ENCODE data around the gene PRRT3.

PRRT3 gene

DNA sequence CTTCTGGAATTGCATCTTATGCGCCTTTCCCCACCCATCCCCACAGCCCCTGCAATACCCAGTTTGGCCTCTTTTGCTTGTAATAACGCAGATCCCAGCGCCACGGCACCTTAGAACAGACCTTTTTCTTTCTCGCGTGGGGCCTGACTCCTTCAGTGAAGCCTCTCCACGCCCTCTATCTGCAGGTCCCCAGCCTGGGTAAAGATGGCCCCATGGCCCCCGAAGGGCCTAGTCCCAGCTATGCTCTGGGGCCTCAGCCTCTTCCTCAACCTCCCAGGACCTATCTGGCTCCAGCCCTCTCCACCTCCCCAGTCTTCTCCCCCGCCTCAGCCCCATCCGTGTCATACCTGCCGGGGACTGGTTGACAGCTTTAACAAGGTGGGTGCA is 18.0 kb downstream of the PRRT3 start:
- Histone ChIP-seq H3K9me3 (ENCODE audit: control insufficient read depth, low read depth, low read length) (no peaks in the 10 kb centered on the region), H3K27ac (ENCODE audit: low read length) (no peak overlapping the region), H3K36me3 (ENCODE audit: control insufficient read depth, low read depth, low read length) (no peaks in the 10 kb centered on the region)

GRCh38 chr3:9933561-9934234 is 18.5 kb downstream of the PRRT3 start, which contains the start of gene CRELD1:
Gene CRELD1, plus strand, starts transcription at chr3:9933834. Its CDS starts 605 bp downstream, at chr3:9934439.
- no peaks in the 10 kb centered on the region for H3K36me3 ChIP-seq (ENCODE audit: control insufficient read depth, low read depth, low read length)
- H3K4me1 ChIP-seq (ENCODE audit: control insufficient read depth, low read depth, low read length): peaks cover 7% of the 10 kb centered on the region

More for the DNA sequence above, 18.0 kb downstream of the PRRT3 start:
- H3K4me3 ChIP-seq (ENCODE audit: low read length): peak overlapping the region; percentile 78
- peaks cover 6% of the 10 kb centered on the region for H3K27me3 ChIP-seq (ENCODE audit: control insufficient read depth, insufficient read depth, low read length)
- peaks cover 7% of the 10 kb centered on the region for H3K4me1 ChIP-seq (ENCODE audit: control insufficient read depth, low read depth, low read length)
- H3K9ac ChIP-seq (ENCODE audit: low read length): peak overlapping the region; percentile 45

DNA sequence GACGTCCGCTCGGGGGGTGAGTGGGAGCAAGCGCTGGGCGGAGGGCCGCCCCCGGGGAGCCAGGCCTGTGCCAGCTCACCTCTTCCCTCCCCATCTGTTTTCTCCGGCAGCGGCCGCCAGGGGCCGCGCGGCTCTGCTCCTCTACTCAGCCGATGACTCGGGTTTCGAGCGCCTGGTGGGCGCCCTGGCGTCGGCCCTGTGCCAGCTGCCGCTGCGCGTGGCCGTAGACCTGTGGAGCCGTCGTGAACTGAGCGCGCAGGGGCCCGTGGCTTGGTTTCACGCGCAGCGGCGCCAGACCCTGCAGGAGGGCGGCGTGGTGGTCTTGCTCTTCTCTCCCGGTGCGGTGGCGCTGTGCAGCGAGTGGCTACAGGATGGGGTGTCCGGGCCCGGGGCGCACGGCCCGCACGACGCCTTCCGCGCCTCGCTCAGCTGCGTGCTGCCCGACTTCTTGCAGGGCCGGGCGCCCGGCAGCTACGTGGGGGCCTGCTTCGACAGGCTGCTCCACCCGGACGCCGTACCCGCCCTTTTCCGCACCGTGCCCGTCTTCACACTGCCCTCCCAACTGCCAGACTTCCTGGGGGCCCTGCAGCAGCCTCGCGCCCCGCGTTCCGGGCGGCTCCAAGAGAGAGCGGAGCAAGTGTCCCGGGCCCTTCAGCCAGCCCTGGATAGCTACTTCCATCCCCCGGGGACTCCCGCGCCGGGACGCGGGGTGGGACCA is 19.2 kb downstream of the PRRT3 start:
- Histone ChIP-seq H3K9me3 (ENCODE audit: control insufficient read depth, low read depth, low read length) (no peaks in the 10 kb centered on the region), H3K27me3 (ENCODE audit: control insufficient read depth, insufficient read depth, low read length) (peaks cover 6% of the 10 kb centered on the region), H3K9ac (ENCODE audit: low read length) (peak overlapping the region; percentile 22), H3K4me1 (ENCODE audit: control insufficient read depth, low read depth, low read length) (peaks cover 7% of the 10 kb centered on the region), H3K4me3 (ENCODE audit: low read length) (peak overlapping the region; percentile 78), H3K27ac (ENCODE audit: low read length) (no peak overlapping the region), H3K36me3 (ENCODE audit: control insufficient read depth, low read depth, low read length) (no peaks in the 10 kb centered on the region)

More at GRCh38 chr3:9933561-9934234, 18.5 kb downstream of the PRRT3 start, which contains the start of gene CRELD1:
- H3K9me3 ChIP-seq (ENCODE audit: control insufficient read depth, low read depth, low read length): no peaks in the 10 kb centered on the region
- peak within 1 kb of the TSS; percentile 45 for H3K9ac ChIP-seq (ENCODE audit: low read length)
- H3K27me3 ChIP-seq (ENCODE audit: control insufficient read depth, insufficient read depth, low read length): peaks cover 6% of the 10 kb centered on the region
- H3K27ac ChIP-seq (ENCODE audit: low read length): no peak within 1 kb of the TSS
- H3K4me3 ChIP-seq (ENCODE audit: low read length): peak within 1 kb of the TSS; percentile 78

GRCh38 chr3:9932535-9932842 is 19.7 kb downstream of the PRRT3 start:
- Histone ChIP-seq H3K27me3 (ENCODE audit: control insufficient read depth, insufficient read depth, low read length) (peaks cover 6% of the 10 kb centered on the region), H3K9me3 (ENCODE audit: control insufficient read depth, low read depth, low read length) (no peaks in the 10 kb centered on the region), H3K27ac (ENCODE audit: low read length) (no peak overlapping the region), H3K36me3 (ENCODE audit: control insufficient read depth, low read depth, low read length) (no peaks in the 10 kb centered on the region), H3K9ac (ENCODE audit: low read length) (peak overlapping the region; percentile 22), H3K4me3 (ENCODE audit: low read length) (peak overlapping the region; percentile 78), H3K4me1 (ENCODE audit: control insufficient read depth, low read depth, low read length) (peaks cover 7% of the 10 kb centered on the region)

GRCh38 chr3:9930804-9931418 is 21.3 kb downstream of the PRRT3 start:
- Histone ChIP-seq H3K27ac (ENCODE audit: low read length) (no peak overlapping the region), H3K4me3 (ENCODE audit: low read length) (no peak overlapping the region), H3K27me3 (ENCODE audit: control insufficient read depth, insufficient read depth, low read length) (peaks cover 6% of the 10 kb centered on the region), H3K9ac (ENCODE audit: low read length) (no peak overlapping the region), H3K36me3 (ENCODE audit: control insufficient read depth, low read depth, low read length) (no peaks in the 10 kb centered on the region), H3K4me1 (ENCODE audit: control insufficient read depth, low read depth, low read length) (peaks cover 7% of the 10 kb centered on the region), H3K9me3 (ENCODE audit: control insufficient read depth, low read depth, low read length) (no peaks in the 10 kb centered on the region)

DNA sequence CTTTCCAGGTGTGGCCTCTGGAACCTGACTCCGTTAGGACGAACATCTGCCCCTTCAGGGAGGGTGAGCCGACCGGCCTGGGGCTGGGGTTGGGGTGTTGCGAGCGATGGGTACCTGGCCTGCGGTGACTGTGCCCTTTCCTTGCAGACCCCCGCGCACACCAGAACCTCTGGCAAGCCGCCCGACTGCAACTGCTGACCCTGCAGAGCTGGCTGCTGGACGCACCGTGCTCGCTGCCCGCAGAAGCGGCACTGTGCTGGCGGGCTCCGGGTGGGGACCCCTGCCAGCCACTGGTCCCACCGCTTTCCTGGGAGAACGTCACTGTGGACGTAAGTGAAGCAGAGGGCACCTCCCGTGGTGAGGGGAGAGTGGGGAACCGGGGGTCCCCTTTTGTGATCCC is 24.1 kb downstream of the PRRT3 start:
- no peak overlapping the region for H3K9ac ChIP-seq (ENCODE audit: low read length)
- H3K36me3 ChIP-seq (ENCODE audit: control insufficient read depth, low read depth, low read length): no peaks in the 10 kb centered on the region
- H3K4me3 ChIP-seq (ENCODE audit: low read length): no peak overlapping the region
- peaks cover 6% of the 10 kb centered on the region for H3K27me3 ChIP-seq (ENCODE audit: control insufficient read depth, insufficient read depth, low read length)
- H3K9me3 ChIP-seq (ENCODE audit: control insufficient read depth, low read depth, low read length): no peaks in the 10 kb centered on the region
- H3K4me1 ChIP-seq (ENCODE audit: control insufficient read depth, low read depth, low read length): no peaks in the 10 kb centered on the region
- no peak overlapping the region for H3K27ac ChIP-seq (ENCODE audit: low read length)

GRCh38 chr3:9918261-9919038 is 33.8 kb downstream of the PRRT3 start:
- Histone ChIP-seq H3K4me1 (ENCODE audit: control insufficient read depth, low read depth, low read length) (peaks cover 15% of the 10 kb centered on the region), H3K27me3 (ENCODE audit: control insufficient read depth, insufficient read depth, low read length) (peaks cover 16% of the 10 kb centered on the region), H3K9me3 (ENCODE audit: control insufficient read depth, low read depth, low read length) (no peaks in the 10 kb centered on the region), H3K4me3 (ENCODE audit: low read length) (no peak overlapping the region), H3K27ac (ENCODE audit: low read length) (no peak overlapping the region), H3K36me3 (ENCODE audit: control insufficient read depth, low read depth, low read length) (no peaks in the 10 kb centered on the region), H3K9ac (ENCODE audit: low read length) (no peak overlapping the region)

DNA sequence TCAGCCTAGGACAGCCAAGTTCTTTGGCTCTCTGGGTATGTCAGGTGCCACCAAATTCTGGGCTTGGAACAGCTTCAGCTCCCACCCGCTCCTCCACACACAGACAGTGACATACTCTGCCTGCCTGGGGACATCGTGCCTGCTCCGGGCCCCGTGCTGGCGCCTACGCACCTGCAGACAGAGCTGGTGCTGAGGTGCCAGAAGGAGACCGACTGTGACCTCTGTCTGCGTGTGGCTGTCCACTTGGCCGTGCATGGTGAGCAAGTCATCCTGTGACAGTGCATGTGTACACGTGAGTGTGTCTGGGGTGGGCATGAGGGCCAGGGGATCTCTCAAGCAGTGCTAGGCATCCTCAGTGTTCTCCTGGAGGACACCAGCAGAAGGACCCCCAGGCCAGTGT is 34.4 kb downstream of the PRRT3 start:
- Histone ChIP-seq H3K4me3 (ENCODE audit: low read length) (no peak overlapping the region), H3K36me3 (ENCODE audit: control insufficient read depth, low read depth, low read length) (no peaks in the 10 kb centered on the region), H3K9ac (ENCODE audit: low read length) (no peak overlapping the region), H3K27ac (ENCODE audit: low read length) (no peak overlapping the region), H3K9me3 (ENCODE audit: control insufficient read depth, low read depth, low read length) (no peaks in the 10 kb centered on the region), H3K4me1 (ENCODE audit: control insufficient read depth, low read depth, low read length) (peaks cover 15% of the 10 kb centered on the region), H3K27me3 (ENCODE audit: control insufficient read depth, insufficient read depth, low read length) (peaks cover 16% of the 10 kb centered on the region)

GRCh38 chr3:9916734-9917680 is 35.2 kb downstream of the PRRT3 start, which contains the start of gene IL17RC:
Gene IL17RC, plus strand, starts transcription at chr3:9917098. Its CDS starts 218 bp downstream, at chr3:9917316.
- peak within 1 kb of the TSS; percentile 48 for H3K9ac ChIP-seq (ENCODE audit: low read length)
- H3K4me1 ChIP-seq (ENCODE audit: control insufficient read depth, low read depth, low read length): peaks cover 15% of the 10 kb centered on the region
- peak within 1 kb of the TSS; percentile 65 for H3K4me3 ChIP-seq (ENCODE audit: low read length)
- H3K9me3 ChIP-seq (ENCODE audit: control insufficient read depth, low read depth, low read length): no peaks in the 10 kb centered on the region
- no peak within 1 kb of the TSS for H3K27ac ChIP-seq (ENCODE audit: low read length)
- no peaks in the 10 kb centered on the region for H3K36me3 ChIP-seq (ENCODE audit: control insufficient read depth, low read depth, low read length)
- peaks cover 16% of the 10 kb centered on the region for H3K27me3 ChIP-seq (ENCODE audit: control insufficient read depth, insufficient read depth, low read length)

DNA sequence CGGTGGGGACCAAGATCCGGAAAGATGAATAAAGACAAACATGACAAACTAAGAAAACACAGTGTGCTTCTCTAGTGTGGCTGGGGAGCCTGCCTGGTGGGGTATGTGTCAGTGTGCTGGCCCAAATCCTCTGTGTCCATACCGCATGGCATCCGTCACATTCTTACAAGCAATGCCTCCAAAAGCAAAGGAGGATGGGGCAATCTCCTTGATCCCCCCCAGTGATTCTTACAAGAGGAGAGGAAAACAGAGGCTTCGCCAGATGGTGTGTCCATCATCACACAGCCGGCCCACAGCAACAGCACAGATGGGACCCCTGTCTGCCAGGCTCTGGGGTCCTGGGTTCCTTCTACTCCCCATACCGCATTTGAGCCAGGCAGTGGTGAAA is 35.9 kb downstream of the PRRT3 start:
- Histone ChIP-seq H3K4me3 (ENCODE audit: low read length) (peak overlapping the region; percentile 21), H3K36me3 (ENCODE audit: control insufficient read depth, low read depth, low read length) (no peaks in the 10 kb centered on the region), H3K9me3 (ENCODE audit: control insufficient read depth, low read depth, low read length) (no peaks in the 10 kb centered on the region), H3K27me3 (ENCODE audit: control insufficient read depth, insufficient read depth, low read length) (peaks cover 16% of the 10 kb centered on the region), H3K27ac (ENCODE audit: low read length) (no peak overlapping the region), H3K4me1 (ENCODE audit: control insufficient read depth, low read depth, low read length) (peaks cover 15% of the 10 kb centered on the region), H3K9ac (ENCODE audit: low read length) (no peak overlapping the region)
